Mesenchymal stem cell (in vitro differentiated cells and primary cell): ENCODE results near the gene PRPF31.

Experiments used
- DNase-seq: peaks from one replicate; pipeline ENCODE4 v3.0.0-alpha.2; 2013
- H2AFZ ChIP-seq: one replicate; pipeline ENCODE4 v1.6.1; 2013; ENCODE audit warnings: low read depth, mild to moderate bottlenecking, control low read depth, inconsistent platforms, low read length, moderate library complexity
- H2AK5ac ChIP-seq: 2 replicates; pipeline ENCODE4 v1.6.1; 2013; ENCODE audit warnings: low read length, moderate library complexity, mild to moderate bottlenecking, inconsistent platforms; ENCODE audit not compliant: severe bottlenecking
- H2BK120ac ChIP-seq: one replicate; pipeline ENCODE4 v1.6.1; 2013; ENCODE audit warnings: low read depth, mild to moderate bottlenecking, inconsistent platforms, low read length, moderate library complexity
- H2BK12ac ChIP-seq, 2 experiments: one replicate each; pipeline ENCODE4 v1.6.1; 2013; ENCODE audit warnings: inconsistent platforms in 2 of 2, low read length in 2 of 2, mild to moderate bottlenecking in 2 of 2, moderate library complexity in 2 of 2, control low read depth in 1 of 2
- H2BK15ac ChIP-seq: one replicate; pipeline ENCODE4 v1.6.1; 2013; ENCODE audit warnings: mild to moderate bottlenecking, low read depth, inconsistent platforms; ENCODE audit not compliant: poor library complexity, severe bottlenecking
- H2BK5ac ChIP-seq: 2 replicates; pipeline ENCODE4 v1.6.1; 2013; ENCODE audit warnings: low read depth, mild to moderate bottlenecking, low read length, control low read depth, inconsistent platforms; ENCODE audit not compliant: poor library complexity, severe bottlenecking
- H3K14ac ChIP-seq, 2 experiments: one replicate each; pipeline ENCODE4 v1.6.1; 2013; ENCODE audit warnings: inconsistent platforms in 2 of 2, low read length in 2 of 2, control low read depth in 1 of 2, mild to moderate bottlenecking in 1 of 2, moderate library complexity in 1 of 2
- H3K18ac ChIP-seq, 2 experiments: one replicate each; pipeline ENCODE4 v1.6.1; 2013; ENCODE audit warnings: inconsistent platforms in 2 of 2, low read length in 2 of 2, control low read depth in 1 of 2, low read depth in 1 of 2, mild to moderate bottlenecking in 1 of 2
- H3K23ac ChIP-seq, 2 experiments: one replicate each; pipeline ENCODE4 v1.6.1; 2013; ENCODE audit warnings: inconsistent platforms in 2 of 2, low read length in 2 of 2, mild to moderate bottlenecking in 2 of 2, moderate library complexity in 2 of 2, control low read depth in 1 of 2
- H3K27ac ChIP-seq: 2 replicates; pipeline ENCODE4 v1.5.1; 2013; ENCODE audit warnings: mild to moderate bottlenecking, moderate library complexity, low read length, control low read depth, inconsistent platforms; ENCODE audit not compliant: poor library complexity, severe bottlenecking
- H3K27me3 ChIP-seq, 2 experiments: 2 replicates each; pipeline versions ENCODE4 v1.6.1 to v1.7.0; 2013; ENCODE audit warnings: low read length in 2 of 2, mild to moderate bottlenecking in 2 of 2, moderate library complexity in 2 of 2, control low read depth in 1 of 2, inconsistent platforms in 1 of 2; ENCODE audit not compliant: control insufficient read depth in 1 of 2, insufficient read depth in 1 of 2
- H3K36me3 ChIP-seq, 2 experiments: 2 replicates each; pipeline versions ENCODE4 v1.6.1 to v1.7.0; 2013; ENCODE audit warnings: low read length in 2 of 2, control low read depth in 1 of 2, inconsistent platforms in 1 of 2, low read depth in 1 of 2, mild to moderate bottlenecking in 1 of 2; ENCODE audit not compliant: insufficient read depth in 2 of 2, control insufficient read depth in 1 of 2
- H3K4ac ChIP-seq, 2 experiments: one replicate each; pipeline ENCODE4 v1.6.1; 2013; ENCODE audit warnings: inconsistent platforms in 2 of 2, low read length in 2 of 2, mild to moderate bottlenecking in 2 of 2, moderate library complexity in 2 of 2, control low read depth in 1 of 2, low read depth in 1 of 2
- H3K4me1 ChIP-seq: 2 replicates; pipeline ENCODE4 v1.6.1; 2013; ENCODE audit warnings: low read depth, low read length, control low read depth; ENCODE audit not compliant: control insufficient read depth, insufficient read depth
- H3K4me2 ChIP-seq: 2 replicates; pipeline ENCODE4 v1.6.1; 2013; ENCODE audit warnings: low read length, mild to moderate bottlenecking, inconsistent platforms; ENCODE audit not compliant: poor library complexity, severe bottlenecking
- H3K4me3 ChIP-seq, 2 experiments: 2 replicates each; pipeline versions ENCODE4 v1.5.1 to v1.7.0; 2013; ENCODE audit warnings: low read length in 2 of 2, mild to moderate bottlenecking in 2 of 2, control low read depth in 1 of 2, low read depth in 1 of 2; ENCODE audit not compliant: insufficient read depth in 1 of 2
- H3K79me1 ChIP-seq: replicated peaks from 2 replicates; pipeline ENCODE4 v1.6.1; 2013; ENCODE audit warnings: mild to moderate bottlenecking, control low read depth, low read length, inconsistent platforms; ENCODE audit not compliant: poor library complexity, severe bottlenecking
- H3K9ac ChIP-seq: 2 replicates; pipeline ENCODE4 v1.7.0; 2013; ENCODE audit warnings: mild to moderate bottlenecking, low read length, moderate library complexity
- H3K9me3 ChIP-seq: 2 replicates; pipeline ENCODE4 v1.7.0; 2013; ENCODE audit warnings: mild to moderate bottlenecking, low read length; ENCODE audit not compliant: control insufficient read depth
- H4K8ac ChIP-seq: one replicate; pipeline ENCODE4 v1.6.1; 2013; ENCODE audit warnings: inconsistent platforms, mild to moderate bottlenecking, low read length, moderate library complexity
- H4K91ac ChIP-seq: one replicate; pipeline ENCODE4 v1.6.1; 2013; ENCODE audit warnings: mild to moderate bottlenecking, low read length, inconsistent platforms
- WGBS: methylation state at CpG from one replicate; pipeline ENCODE4 v1.1.7; 2013; ENCODE audit warnings: mixed read lengths; 5-methylcytosine and 5-hydroxymethylcytosine counted together

The PRPF31 gene

GRCh38 chr19:54104998-54105715, 10.4 kb upstream of the PRPF31 start:
- no peak overlapping the region for H2BK5ac ChIP-seq
- 95% methylated on average over 9 of the region's 11 CpGs for WGBS
- no peak overlapping the region for H2BK15ac ChIP-seq
- H4K8ac ChIP-seq: no peak overlapping the region
- H3K9me3 ChIP-seq: no peaks in the 10 kb centered on the region
- peaks cover 34% of the 10 kb centered on the region for H3K79me1 ChIP-seq
- H2BK120ac ChIP-seq: no peak overlapping the region
- no peak overlapping the region for H3K4ac ChIP-seq
- no peaks in the 10 kb centered on the region for H3K27me3 ChIP-seq
- H3K23ac ChIP-seq: no peak overlapping the region
- no peak overlapping the region for H3K4me3 ChIP-seq
- H3K27ac ChIP-seq: no peak overlapping the region
- H2AFZ ChIP-seq: no peak overlapping the region
- DNase-seq: no peak
- peaks cover 47 to 50% of the 10 kb centered on the region in 2 experiments for H3K36me3 ChIP-seq
- H4K91ac ChIP-seq: no peak overlapping the region
- H3K4me2 ChIP-seq: no peak overlapping the region
- no peak overlapping the region for H3K18ac ChIP-seq
- no peak overlapping the region for H2BK12ac ChIP-seq
- no peak overlapping the region for H2AK5ac ChIP-seq
- peaks cover 7% of the 10 kb centered on the region for H3K4me1 ChIP-seq
- H3K14ac ChIP-seq: no peak overlapping the region
- H3K9ac ChIP-seq: no peak overlapping the region

DNA sequence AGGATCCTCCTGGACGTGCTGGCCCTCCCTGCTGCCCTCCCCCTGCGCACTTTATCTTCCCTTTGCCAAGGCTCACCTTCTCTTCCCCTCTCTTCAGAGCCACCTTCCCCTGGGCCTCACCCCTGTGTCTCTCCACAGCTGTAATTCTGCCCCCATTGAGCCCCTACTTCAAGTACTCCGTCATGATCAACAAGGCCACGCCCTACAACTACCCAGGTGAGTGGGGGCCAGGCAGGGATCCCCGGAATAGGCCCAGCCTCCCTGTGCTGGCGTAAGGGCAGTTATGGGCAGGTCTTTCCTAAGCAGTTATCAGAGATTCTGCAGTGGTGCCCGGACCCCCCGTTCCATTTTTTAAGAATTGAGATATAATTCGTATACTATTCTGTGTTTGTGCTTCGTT, 9.8 kb upstream of the PRPF31 start:
- H4K91ac ChIP-seq: no peak overlapping the region
- peaks cover 7% of the 10 kb centered on the region for H3K4me1 ChIP-seq
- no peaks in the 10 kb centered on the region for H3K27me3 ChIP-seq
- H3K9ac ChIP-seq: no peak overlapping the region
- no peak overlapping the region for H2BK15ac ChIP-seq
- H3K36me3 ChIP-seq: peaks cover 54 to 56% of the 10 kb centered on the region in 2 experiments
- no peak overlapping the region for H2BK5ac ChIP-seq
- H2BK12ac ChIP-seq: no peak overlapping the region
- no peak overlapping the region for H3K4me2 ChIP-seq
- peaks cover 34% of the 10 kb centered on the region for H3K79me1 ChIP-seq
- DNase-seq: no peak
- no peak overlapping the region for H2AK5ac ChIP-seq
- no peak overlapping the region for H3K23ac ChIP-seq
- no peak overlapping the region for H3K4ac ChIP-seq
- no peak overlapping the region for H3K14ac ChIP-seq
- no peaks in the 10 kb centered on the region for H3K9me3 ChIP-seq
- no peak overlapping the region for H2AFZ ChIP-seq
- no peak overlapping the region for H3K27ac ChIP-seq
- 95% methylated on average over 10 of the region's 10 CpGs for WGBS
- no peak overlapping the region for H4K8ac ChIP-seq
- no peak overlapping the region for H3K4me3 ChIP-seq
- H3K18ac ChIP-seq: no peak overlapping the region
- no peak overlapping the region for H2BK120ac ChIP-seq

GRCh38 chr19:54106716-54107115, 8.8 kb upstream of the PRPF31 start:
- DNase-seq: no peak
- no peak overlapping the region for H2BK15ac ChIP-seq
- H3K27me3 ChIP-seq: no peaks in the 10 kb centered on the region
- H2BK5ac ChIP-seq: no peak overlapping the region
- H4K8ac ChIP-seq: no peak overlapping the region
- H3K14ac ChIP-seq: no peak overlapping the region
- no peak overlapping the region for H2AK5ac ChIP-seq
- H2BK12ac ChIP-seq: no peak overlapping the region
- no peak overlapping the region for H3K9ac ChIP-seq
- no peak overlapping the region for H4K91ac ChIP-seq
- no peaks in the 10 kb centered on the region for H3K9me3 ChIP-seq
- no peak overlapping the region for H3K4me3 ChIP-seq
- H3K4me2 ChIP-seq: no peak overlapping the region
- WGBS: 90% methylated on average over 15 of the region's 15 CpGs
- no peak overlapping the region for H2BK120ac ChIP-seq
- H3K27ac ChIP-seq: no peak overlapping the region
- peaks cover 57 to 61% of the 10 kb centered on the region in 2 experiments for H3K36me3 ChIP-seq
- H3K4ac ChIP-seq: no peak overlapping the region
- H3K23ac ChIP-seq: no peak overlapping the region
- H2AFZ ChIP-seq: no peak overlapping the region
- peaks cover 34% of the 10 kb centered on the region for H3K79me1 ChIP-seq
- peaks cover 7% of the 10 kb centered on the region for H3K4me1 ChIP-seq
- H3K18ac ChIP-seq: no peak overlapping the region

- no peak overlapping the region for H4K8ac ChIP-seq
- H3K27me3 ChIP-seq: no peaks in the 10 kb centered on the region
- H3K9ac ChIP-seq: no peak overlapping the region
- H3K4me1 ChIP-seq: peaks cover 7% of the 10 kb centered on the region
- 89% methylated on average over 20 of the region's 21 CpGs for WGBS
- no peak for DNase-seq
- no peak overlapping the region for H2BK12ac ChIP-seq
- no peak overlapping the region for H3K4me2 ChIP-seq
- no peak overlapping the region for H2BK15ac ChIP-seq
- no peak overlapping the region for H3K4ac ChIP-seq
- no peak overlapping the region for H3K27ac ChIP-seq
- H3K9me3 ChIP-seq: no peaks in the 10 kb centered on the region
- no peak overlapping the region for H4K91ac ChIP-seq
- H3K36me3 ChIP-seq: peaks cover 57 to 61% of the 10 kb centered on the region in 2 experiments
- H3K18ac ChIP-seq: no peak overlapping the region
- no peak overlapping the region for H2BK120ac ChIP-seq
- H2BK5ac ChIP-seq: no peak overlapping the region
- no peak overlapping the region for H3K14ac ChIP-seq
- no peak overlapping the region for H2AFZ ChIP-seq
- H3K79me1 ChIP-seq: peaks cover 37% of the 10 kb centered on the region
- H2AK5ac ChIP-seq: no peak overlapping the region
- no peak overlapping the region for H3K4me3 ChIP-seq
- no peak overlapping the region for H3K23ac ChIP-seq
These were observed 7.6 kb upstream of the PRPF31 start for GRCh38 chr19:54107876-54108490.
